Measurements from ENCODE around the gene SUMO1. TPM values are rescaled to one million over a fixed set of nuclear protein-coding genes. Genes with fewer than 3 reads are reported as not detected.

Gene SUMO1
- total and polyA plus RNA-seq, 9 of the 15 experiments (the other 6 are each of a cell fraction or from before 2014, with no cell fraction given) = 63.7 to 292 (median 92.0) TPM

- no peak for TF ChIP-seq ZBTB5 (IDR thresholded peaks at IDR 0.05)
- TF ChIP-seq SNIP1 (IDR thresholded peaks at IDR 0.05; ENCODE audit: low read depth) = no peak
- TF ChIP-seq RAD21 (CRISPR knock-in tag; conservative IDR thresholded peaks at IDR 0.05 in 1 of 2, IDR thresholded peaks at IDR 0.05 in 1 of 2) = no peak
- peak; percentile 96 for TF ChIP-seq TBP (optimal IDR thresholded peaks at IDR 0.05; ENCODE audit: low read depth, low read length)
- TF ChIP-seq RB1 (IDR thresholded peaks at IDR 0.05; ENCODE audit: low read depth) = peak; percentile 94; the same call in 1 of the 2 replicates
- TF ChIP-seq SAFB (IDR thresholded peaks at IDR 0.05; ENCODE audit: borderline replicate concordance, low read depth, low read length) = no peak
- no peak for TF ChIP-seq ZNF778 (CRISPR knock-in tag; IDR thresholded peaks at IDR 0.05)
- no peak; a peak in 1 of 4 replicates for TF ChIP-seq NRF1 (conservative IDR thresholded peaks at IDR 0.05 in 1 of 2, IDR thresholded peaks at IDR 0.05 in 1 of 2)
- TF ChIP-seq POLR2G (IDR thresholded peaks at IDR 0.05; ENCODE audit: low read depth, low read length) = peak; percentile 97
- TF ChIP-seq KLF16 (IDR thresholded peaks at IDR 0.05) = no peak
- TF ChIP-seq ZNF134 (CRISPR knock-in tag; conservative IDR thresholded peaks at IDR 0.05) = no peak
- no peak for TF ChIP-seq HIVEP1 (CRISPR knock-in tag; IDR thresholded peaks at IDR 0.05)
- no peak for TF ChIP-seq TAL1 (IDR thresholded peaks at IDR 0.05)
- no peak for TF ChIP-seq RCOR1 (IDR thresholded peaks at IDR 0.05; ENCODE audit: borderline replicate concordance in 1 of 2, low read depth in 2 of 2, low read length in 2 of 2)
- no peak for TF ChIP-seq ZNF707 (CRISPR knock-in tag; conservative IDR thresholded peaks at IDR 0.05)
- TF ChIP-seq ZNF668 (CRISPR knock-in tag; IDR thresholded peaks at IDR 0.05) = no peak
- no peak for TF ChIP-seq SP2 (IDR thresholded peaks at IDR 0.05; ENCODE audit: extremely low read depth, low read depth, low read length, poor library complexity, severe bottlenecking)
- TF ChIP-seq FOXK1 (CRISPR knock-in tag; IDR thresholded peaks at IDR 0.05; ENCODE audit: borderline replicate concordance) = peak; percentile 78; the same call in 1 of the 2 replicates
- TF ChIP-seq NCOA4 (IDR thresholded peaks at IDR 0.05; ENCODE audit: partially characterized antibody) = no peak
- TF ChIP-seq HDAC8 (tag; IDR thresholded peaks at IDR 0.05) = no peak
- peak; percentile 100 for TF ChIP-seq E2F8 (IDR thresholded peaks at IDR 0.05; ENCODE audit: low read depth, partially characterized antibody)
- no peak for TF ChIP-seq CREB5 (CRISPR knock-in tag; IDR thresholded peaks at IDR 0.05)
- no peak for TF ChIP-seq LARP7 (IDR thresholded peaks at IDR 0.05)
- TF ChIP-seq NCOA6 (IDR thresholded peaks at IDR 0.05) = no peak
- TF ChIP-seq ZBED1 (IDR thresholded peaks at IDR 0.05) = no peak
These were observed 27.3 kb upstream of the SUMO1 start, which contains the start of gene NOP58 (continued) for GRCh38 chr2:202265467-202266277.

Data from K562 (cell line).